Ovary (tissue), 9 donors: Measurements from ENCODE around the gene TMEM250. TPM values are rescaled to one million over a fixed set of nuclear protein-coding genes. Genes with fewer than 3 reads are reported as not detected.

ENCODE experiments used
- DNase-seq, 5 donors: peaks; one replicate each; pipeline ENCODE4 v3.0.0-alpha.2; 2019 to 2020
- H3K27ac ChIP-seq, 2 donors: fragments of 200-600 bp; one replicate each; pipeline versions ENCODE4 v1.5.1 to v1.8.0; 2019 to 2022
- H3K27me3 ChIP-seq: fragments of 200-600 bp; one replicate; pipeline ENCODE4 v1.8.0; 2022
- H3K36me3 ChIP-seq: fragments of 200-600 bp; sonication (generic); one replicate; pipeline ENCODE4 v1.5.1; 2019
- H3K4me1 ChIP-seq: one replicate; pipeline ENCODE4 v1.8.1; 2013; ENCODE audit warnings: mild to moderate bottlenecking, moderate library complexity; ENCODE audit not compliant: insufficient read depth
- H3K4me3 ChIP-seq: fragments of 200-600 bp; sonication (generic); one replicate; pipeline ENCODE4 v1.5.1; 2017
- H3K9me3 ChIP-seq, 2 donors: fragments of 200-600 bp in 1 of 2; sonication (generic) in 1 of 2; one replicate each; pipeline versions ENCODE4 v1.5.1 to v1.8.1; 2013 to 2019; ENCODE audit warnings: mild to moderate bottlenecking in 1 of 2, moderate library complexity in 1 of 2
- CTCF ChIP-seq, 3 donors: fragments of 450-650 bp in 2 of 3; fragments of 200-600 bp in 1 of 3; IDR thresholded peaks; one replicate each; pipeline versions ENCODE4 v1.5.1 to v1.8.0; 2016 to 2022; ENCODE audit warnings: antibody characterized with exemption in 3 of 3, mild to moderate bottlenecking in 1 of 3
- EP300 ChIP-seq: sonication (generic); formaldehyde crosslinking; IDR thresholded peaks from one replicate; pipeline ENCODE4 v1.6.1; 2017; ENCODE audit warnings: antibody characterized with exemption
- POLR2A ChIP-seq: fragments of 450-650 bp; IDR thresholded peaks from one replicate; pipeline ENCODE4 v1.6.1; 2017; ENCODE audit warnings: antibody characterized with exemption, mild to moderate bottlenecking, moderate library complexity
- WGBS, 3 donors: extraction: QIAGEN DNeasy Blood & Tissue Kit in 1 of 3; methylation state at CpG; one replicate each; pipeline versions ENCODE4 v1.1.5 to v1.1.7; 2013 to 2017; 5-methylcytosine and 5-hydroxymethylcytosine counted together
- intact Hi-C, 4 donors: fragments of 100-400 bp; cut with DNase I; formaldehyde crosslinking; loops; one replicate each; pipeline versions ENCODE4 v1.11.0 to v1.15.1; 2022 to 2023
- polyA plus RNA-seq, 2 donors: library from polyadenylated mRNA; stranded (reverse); fragments of 200-250 nt in 1 of 2; fragments of 350-450 nt in 1 of 2; fragmentation: Illumina TruSeq in 1 of 2; extraction: RNeasy Lipid Tissue Mini Kit (QIAGEN cat#74804) in 1 of 2; gene quantifications; one replicate each; pipeline ENCODE4 v1.2.3, GENCODE V29; 2013 to 2014
- total RNA-seq, 7 donors: library from RNA; depleted of rRNA in 2 of 7; stranded (reverse); fragments of >200 nt in 2 of 7; fragmentation: NEBNext Ultra II Directional in 3 of 7; extraction: Animal tissue kit (Norgen Biotek cat#: 25700) in 3 of 7; gene quantifications; one replicate each; pipeline versions ENCODE4 v1.1.0 to v1.2.4, GENCODE V29; 2016 to 2023
- donor health status: DM: no; HTN: no; CAD: no; lungs with moderate emphysema.
- donor health status: DM: no; HTN: no; CAD: no.
- donor health status: Bipolar disorder and iron deficiency.
- donor health status: DM: yes; HTN: yes; CAD: no.
- donor health status: DM: no; HTN: no; CAD: no.
- donor health status: DM: yes; HTN: yes; CAD: no.

TMEM250 gene
- total and polyA plus RNA-seq, 9 donors, result 3.7 to 35.2 (median 24.8) TPM

GRCh38 chr9:136138566-136138965, 19.9 kb upstream of the TMEM250 start:
- WGBS, 3 donors, result 13 to 15% (median 14%) methylated on average over 9 of the region's 9 CpGs
- H3K4me1 ChIP-seq, result no peaks in the 10 kb centered on the region

GRCh38 chr9:136137321-136138265, 18.9 kb upstream of the TMEM250 start:
- H3K36me3 ChIP-seq, result no peaks in the 10 kb centered on the region
- no peaks in the 10 kb centered on the region for H3K27me3 ChIP-seq
- H3K4me3 ChIP-seq, result no peak overlapping the region
- intact Hi-C loops, result loop anchor here in 1 of 4 donors (5.0 kb wide), 1 partner anchor 145 kb away; no protein-coding TSS in a partner anchor
- 57 to 68% (median 61%) methylated on average over 27 of the region's 27 CpGs for WGBS, 3 donors
- H3K4me1 ChIP-seq, result no peaks in the 10 kb centered on the region
- no peak overlapping the region for H3K27ac ChIP-seq
- H3K9me3 ChIP-seq, result no peaks in the 10 kb centered on the region
- no peak for DNase-seq
- TF ChIP-seq CTCF (IDR thresholded peaks at IDR 0.05) (no peak), POLR2A (no peak), EP300 (no peak)

More at GRCh38 chr9:136138566-136138965, 19.9 kb upstream of the TMEM250 start:
- no peaks in the 10 kb centered on the region for H3K27me3 ChIP-seq
- no peak for DNase-seq
- H3K9me3 ChIP-seq, result no peaks in the 10 kb centered on the region
- H3K4me3 ChIP-seq, result no peak overlapping the region
- no peak overlapping the region for H3K27ac ChIP-seq
- intact Hi-C loops, result loop anchor here in 1 of 4 donors (5.0 kb wide), 1 partner anchor 144 kb away; no protein-coding TSS in a partner anchor
- TF ChIP-seq EP300 (no peak), CTCF (IDR thresholded peaks at IDR 0.05) (no peak), POLR2A (no peak)
- H3K36me3 ChIP-seq, result no peaks in the 10 kb centered on the region

GRCh38 chr9:136136127-136136925, 17.7 kb upstream of the TMEM250 start:
- no peaks in the 10 kb centered on the region for H3K27me3 ChIP-seq
- intact Hi-C loops, result loop anchor here in 1 of 4 donors (5.0 kb wide), 1 partner anchor 146 kb away; no protein-coding TSS in a partner anchor

More at GRCh38 chr9:136136127-136136925, 17.7 kb upstream of the TMEM250 start:
- no peak for DNase-seq
- H3K9me3 ChIP-seq, result no peaks in the 10 kb centered on the region
- no peaks in the 10 kb centered on the region for H3K4me1 ChIP-seq
- H3K27ac ChIP-seq, result no peak overlapping the region
- TF ChIP-seq EP300 (no peak), POLR2A (no peak), CTCF (IDR thresholded peaks at IDR 0.05) (no peak)
- no peaks in the 10 kb centered on the region for H3K36me3 ChIP-seq
- 74 to 75% (median 74%) methylated on average over 33 of the region's 33 CpGs for WGBS, 3 donors
- no peak overlapping the region for H3K4me3 ChIP-seq
